Suprapubic skin (tissue), 3 donors: ENCODE results near the gene NEK10.

Experiments used
- POLR2A ChIP-seq, 2 donors: fragments of 450-650 bp; IDR thresholded peaks; one replicate each; pipeline ENCODE4 v1.6.1; 2017; ENCODE audit warnings: antibody characterized with exemption in 2 of 2, mild to moderate bottlenecking in 2 of 2, moderate library complexity in 2 of 2
- TF ChIP-seq, protein P1 (sequence below), 2 donors: fragments of 200-600 bp in 1 of 2; fragments of 450-650 bp in 1 of 2; sonication (generic) in 1 of 2; IDR thresholded peaks; one replicate each; pipeline ENCODE4 v1.5.1; 2016 to 2019; ENCODE audit warnings: antibody characterized with exemption in 2 of 2, mild to moderate bottlenecking in 1 of 2, moderate library complexity in 1 of 2

- no peak for TF ChIP-seq POLR2A (IDR thresholded peaks at IDR 0.05)
- TF ChIP-seq, protein P1, sequence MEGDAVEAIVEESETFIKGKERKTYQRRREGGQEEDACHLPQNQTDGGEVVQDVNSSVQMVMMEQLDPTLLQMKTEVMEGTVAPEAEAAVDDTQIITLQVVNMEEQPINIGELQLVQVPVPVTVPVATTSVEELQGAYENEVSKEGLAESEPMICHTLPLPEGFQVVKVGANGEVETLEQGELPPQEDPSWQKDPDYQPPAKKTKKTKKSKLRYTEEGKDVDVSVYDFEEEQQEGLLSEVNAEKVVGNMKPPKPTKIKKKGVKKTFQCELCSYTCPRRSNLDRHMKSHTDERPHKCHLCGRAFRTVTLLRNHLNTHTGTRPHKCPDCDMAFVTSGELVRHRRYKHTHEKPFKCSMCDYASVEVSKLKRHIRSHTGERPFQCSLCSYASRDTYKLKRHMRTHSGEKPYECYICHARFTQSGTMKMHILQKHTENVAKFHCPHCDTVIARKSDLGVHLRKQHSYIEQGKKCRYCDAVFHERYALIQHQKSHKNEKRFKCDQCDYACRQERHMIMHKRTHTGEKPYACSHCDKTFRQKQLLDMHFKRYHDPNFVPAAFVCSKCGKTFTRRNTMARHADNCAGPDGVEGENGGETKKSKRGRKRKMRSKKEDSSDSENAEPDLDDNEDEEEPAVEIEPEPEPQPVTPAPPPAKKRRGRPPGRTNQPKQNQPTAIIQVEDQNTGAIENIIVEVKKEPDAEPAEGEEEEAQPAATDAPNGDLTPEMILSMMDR (IDR thresholded peaks at IDR 0.05): no peak
These were observed 287.6 kb downstream of the NEK10 start for GRCh38 chr3:27081566-27081965.
